Endodermal cell (in vitro differentiated cells): ENCODE measurements around the gene COL21A1. TPM values are rescaled to one million over a fixed set of nuclear protein-coding genes. Genes with fewer than 3 reads are reported as not detected.

Experiments
- DNase-seq: peaks from one replicate; pipeline ENCODE4 v3.0.0-alpha.2; 2017
- H3K27ac ChIP-seq: 2 replicates; pipeline ENCODE4 v1.5.1; 2013; ENCODE audit warnings: mild to moderate bottlenecking, low read depth, low read length, moderate library complexity
- H3K27me3 ChIP-seq: 2 replicates; pipeline ENCODE4 v1.6.1; 2013; ENCODE audit warnings: mild to moderate bottlenecking, low read length, moderate library complexity; ENCODE audit not compliant: insufficient read depth, control insufficient read depth, poor library complexity, severe bottlenecking
- H3K36me3 ChIP-seq: 2 replicates; pipeline ENCODE4 v1.7.0; 2013; ENCODE audit warnings: mild to moderate bottlenecking, low read length, moderate library complexity; ENCODE audit not compliant: control insufficient read depth, insufficient read depth
- H3K4me1 ChIP-seq: one replicate; pipeline ENCODE4 v1.7.0; 2013; ENCODE audit warnings: low read length; ENCODE audit not compliant: control insufficient read depth, insufficient read depth
- H3K4me3 ChIP-seq: 2 replicates; pipeline ENCODE4 v1.5.1; 2013; ENCODE audit warnings: mild to moderate bottlenecking, low read length, moderate library complexity
- H3K9ac ChIP-seq: 2 replicates; pipeline ENCODE4 v1.6.1; 2013; ENCODE audit warnings: mild to moderate bottlenecking, low read length, moderate library complexity; ENCODE audit not compliant: poor library complexity, severe bottlenecking; ENCODE audit errors: extremely low read depth
- H3K9me3 ChIP-seq: 2 replicates; pipeline ENCODE4 v1.6.1; 2013; ENCODE audit warnings: mild to moderate bottlenecking, low read length, moderate library complexity; ENCODE audit not compliant: control insufficient read depth
- H3K27ac Mint-ChIP-seq: 2 replicates; pipeline ENCODE4 v1.8.0; 2020; ENCODE audit warnings: mixed read lengths
- H3K27me3 Mint-ChIP-seq: 2 replicates; pipeline ENCODE4 v1.8.0; 2021; ENCODE audit warnings: mild to moderate bottlenecking, mixed read lengths; ENCODE audit not compliant: insufficient read depth
- H3K36me3 Mint-ChIP-seq: 2 replicates; pipeline ENCODE4 v1.8.0; 2020; ENCODE audit warnings: low read depth, mixed read lengths
- H3K4me1 Mint-ChIP-seq: 2 replicates; pipeline ENCODE4 v1.8.0; 2020; ENCODE audit warnings: mixed read lengths
- H3K4me3 Mint-ChIP-seq: 2 replicates; pipeline ENCODE4 v1.8.0; 2020; ENCODE audit warnings: mild to moderate bottlenecking, moderate library complexity, mixed read lengths
- H3K9me3 Mint-ChIP-seq: 2 replicates; pipeline ENCODE4 v1.8.0; 2020; ENCODE audit warnings: mild to moderate bottlenecking, mixed read lengths
- CTCF ChIP-seq: fragments of 200-600 bp; sonication (generic); conservative IDR thresholded peaks from 2 replicates; pipeline ENCODE4 v1.5.0; 2021; ENCODE audit warnings: antibody characterized with exemption, mild to moderate bottlenecking
- WGBS, 2 experiments: methylation state at CpG; one replicate each; pipeline versions ENCODE4 v1.1.5 to v1.1.7; 2013; ENCODE audit warnings: missing lambda C conversion rate in 2 of 2, mixed read lengths in 1 of 2; ENCODE audit not compliant: insufficient coverage in 1 of 2, insufficient read length in 1 of 2; 5-methylcytosine and 5-hydroxymethylcytosine counted together
- total RNA-seq, 2 donors: library from RNA; stranded (reverse); fragmentation: NEBNext Ultra II Directional in 1 of 2; extraction: Animal tissue kit (Norgen Biotek cat#: 25700) in 1 of 2; gene quantifications; 2 replicates in 1 of 2; 3 replicates in 1 of 2; pipeline ENCODE4 v1.2.1, GENCODE V29; 2021

COL21A1 gene
- total RNA-seq, 2 donors from 2014 or later: 0.71 to 1.9 TPM

GRCh38 chr6:56043076-56043475 is 204.3 kb downstream of the COL21A1 start:
- TF ChIP-seq CTCF: no peak
- no peak overlapping the region for H3K27ac Mint-ChIP-seq
- no peaks in the 10 kb centered on the region for H3K27me3 Mint-ChIP-seq

GRCh38 chr6:56041591-56041990 is 205.8 kb downstream of the COL21A1 start:
- DNase-seq: no peak
- Mint-ChIP-seq H3K9me3 (no peaks in the 10 kb centered on the region), H3K4me1 (peaks cover 6% of the 10 kb centered on the region), H3K27ac (no peak overlapping the region), H3K36me3 (no peaks in the 10 kb centered on the region), H3K27me3 (no peaks in the 10 kb centered on the region), H3K4me3 (no peak overlapping the region)
- no peak overlapping the region for H3K27ac ChIP-seq
- 88% methylated on average over 1 of the region's 1 CpG; no CpG with 5 or more reads in 1 of the 2 experiments for WGBS, 2 experiments
- no peaks in the 10 kb centered on the region for H3K27me3 ChIP-seq
- no peaks in the 10 kb centered on the region for H3K4me1 ChIP-seq
- H3K36me3 ChIP-seq: no peaks in the 10 kb centered on the region
- no peak overlapping the region for H3K4me3 ChIP-seq
- no peaks in the 10 kb centered on the region for H3K9me3 ChIP-seq
- H3K9ac ChIP-seq: no peak overlapping the region
- TF ChIP-seq CTCF: no peak

More at GRCh38 chr6:56043076-56043475, 204.3 kb downstream of the COL21A1 start:
- DNase-seq: no peak
- no peaks in the 10 kb centered on the region for H3K36me3 ChIP-seq
- H3K27ac ChIP-seq: no peak overlapping the region
- H3K4me1 Mint-ChIP-seq: peaks cover 6% of the 10 kb centered on the region
- no peaks in the 10 kb centered on the region for H3K4me1 ChIP-seq
- no peak overlapping the region for H3K4me3 ChIP-seq
- H3K4me3 Mint-ChIP-seq: no peak overlapping the region
- no peaks in the 10 kb centered on the region for H3K9me3 ChIP-seq
- no peaks in the 10 kb centered on the region for H3K36me3 Mint-ChIP-seq
- H3K9me3 Mint-ChIP-seq: no peaks in the 10 kb centered on the region
- H3K9ac ChIP-seq: no peak overlapping the region
- no peaks in the 10 kb centered on the region for H3K27me3 ChIP-seq

DNA sequence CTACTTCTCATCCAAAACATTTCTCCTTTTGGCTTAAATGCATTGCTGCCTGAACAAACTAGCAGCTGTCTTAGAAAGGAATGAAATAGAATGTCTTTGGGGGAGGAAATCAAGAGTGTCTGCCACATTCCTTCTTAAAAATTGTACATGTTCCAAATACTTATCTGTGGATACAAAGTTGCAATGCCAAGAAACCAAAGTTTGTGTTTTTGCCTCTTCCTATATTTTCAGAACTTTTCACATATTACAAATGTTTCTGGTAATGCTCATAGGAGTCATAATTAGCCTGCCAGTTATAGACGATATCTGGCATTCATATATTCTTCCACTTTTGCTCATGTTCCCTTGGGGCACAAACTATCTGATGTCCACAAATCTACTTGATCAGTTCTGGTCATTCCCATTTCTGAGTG is 206.5 kb downstream of the COL21A1 start:
- Histone ChIP-seq H3K27ac (no peak overlapping the region), H3K4me1 (no peaks in the 10 kb centered on the region), H3K36me3 (no peaks in the 10 kb centered on the region), H3K9ac (no peak overlapping the region), H3K4me3 (no peak overlapping the region), H3K9me3 (no peaks in the 10 kb centered on the region), H3K27me3 (no peaks in the 10 kb centered on the region)
- Mint-ChIP-seq H3K9me3 (no peaks in the 10 kb centered on the region), H3K36me3 (no peaks in the 10 kb centered on the region), H3K4me1 (peaks cover 6% of the 10 kb centered on the region), H3K27me3 (no peaks in the 10 kb centered on the region), H3K27ac (no peak overlapping the region), H3K4me3 (no peak overlapping the region)
- 90 to 100% methylated on average over 1 of the region's 1 CpG for WGBS, 2 experiments
- TF ChIP-seq CTCF: no peak
- DNase-seq: no peak
